Neural cell (in vitro differentiated cells): ENCODE measurements around the gene ABHD12B. TPM values are rescaled to one million over a fixed set of nuclear protein-coding genes. Genes with fewer than 3 reads are reported as not detected.

Experiments
- H2AFZ ChIP-seq: fragments of 200-600, 300-800 bp; sonication (generic), shearing (Covaris generic); 2 replicates; pipeline ENCODE4 v1.6.0; 2014; ENCODE audit warnings: low read depth, mild to moderate bottlenecking, antibody characterized with exemption, low read length, moderate library complexity
- H3F3A ChIP-seq: fragments of 200-600 bp; shearing (Covaris generic); 2 replicates; pipeline ENCODE4 v1.6.1; 2016; ENCODE audit warnings: mild to moderate bottlenecking, moderate library complexity, mixed read lengths, antibody characterized with exemption, low read length; ENCODE audit not compliant: insufficient read depth, poor library complexity, severe bottlenecking
- H3K27ac ChIP-seq: fragments of 200-600, 300-800 bp; sonication (generic), shearing (Covaris generic); 2 replicates; pipeline ENCODE4 v1.5.1; 2014; ENCODE audit warnings: mild to moderate bottlenecking, low read length, moderate library complexity
- H3K27me3 ChIP-seq: fragments of 300-800, 200-600 bp; sonication (generic), shearing (Covaris generic); 2 replicates; pipeline ENCODE4 v1.6.0; 2014; ENCODE audit warnings: mild to moderate bottlenecking, low read depth, low read length, moderate library complexity; ENCODE audit not compliant: insufficient read depth
- H3K36me3 ChIP-seq: fragments of 300-800, 200-600 bp; sonication (generic), shearing (Covaris generic); 2 replicates; pipeline ENCODE4 v1.5.1; 2014; ENCODE audit warnings: mild to moderate bottlenecking, antibody characterized with exemption, low read length, moderate library complexity; ENCODE audit not compliant: insufficient read depth
- H3K4me2 ChIP-seq: fragments of 300-800, 200-600 bp; sonication (generic), shearing (Covaris generic); 2 replicates; pipeline ENCODE4 v1.6.0; 2014; ENCODE audit warnings: mild to moderate bottlenecking, low read length
- H3K4me3 ChIP-seq: fragments of 300-800, 200-600 bp; sonication (generic), shearing (Covaris generic); 2 replicates; pipeline ENCODE4 v1.5.1; 2014; ENCODE audit warnings: mild to moderate bottlenecking, low read length, moderate library complexity
- H3K79me2 ChIP-seq: fragments of 200-600 bp; shearing (Covaris generic); replicated peaks from 2 replicates; pipeline ENCODE4 v1.6.0; 2014; ENCODE audit warnings: mild to moderate bottlenecking, low read length, moderate library complexity; ENCODE audit not compliant: insufficient read depth
- H3K9ac ChIP-seq: fragments of 300-800, 200-600 bp; sonication (generic), shearing (Covaris generic); 2 replicates; pipeline ENCODE4 v1.6.1; 2016; ENCODE audit warnings: mild to moderate bottlenecking, low read length, mixed read lengths
- H3K9me2 ChIP-seq: fragments of 200-600 bp; shearing (Covaris generic); 2 replicates; pipeline ENCODE4 v1.6.1; 2016; ENCODE audit warnings: mild to moderate bottlenecking, low read length, mixed read lengths; ENCODE audit not compliant: insufficient read depth
- H3K9me3 ChIP-seq: fragments of 200-600, 300-800 bp; sonication (generic), shearing (Covaris generic); 2 replicates; pipeline ENCODE4 v1.6.1; 2016; ENCODE audit warnings: mild to moderate bottlenecking, mixed run types, low read length, moderate library complexity, mixed read lengths
- H4K20me1 ChIP-seq: fragments of 200-600 bp; shearing (Covaris generic); 2 replicates; pipeline ENCODE4 v1.6.1; 2016; ENCODE audit warnings: mild to moderate bottlenecking, mixed run types; ENCODE audit not compliant: insufficient read depth
- CTCF ChIP-seq: fragments of 450-650 bp; IDR thresholded peaks from 2 replicates; pipeline ENCODE4 v1.5.1; 2014; ENCODE audit warnings: antibody characterized with exemption, mild to moderate bottlenecking, moderate library complexity; ENCODE audit not compliant: poor library complexity, severe bottlenecking
- EP300 ChIP-seq: fragments of 450-650 bp; conservative IDR thresholded peaks from 2 replicates; pipeline ENCODE4 v1.6.1; 2014; ENCODE audit warnings: antibody characterized with exemption, mild to moderate bottlenecking, moderate library complexity; ENCODE audit not compliant: poor library complexity, severe bottlenecking
- EZH2 ChIP-seq: fragments of 200-600, 300-800 bp; shearing (Covaris generic), sonication (generic); IDR thresholded peaks from 2 replicates; pipeline ENCODE4 v1.6.1; 2014; ENCODE audit warnings: antibody characterized with exemption, low read length, borderline replicate concordance, mild to moderate bottlenecking; ENCODE audit not compliant: insufficient read depth, poor library complexity, severe bottlenecking
- MXI1 ChIP-seq: fragments of 450-650 bp; conservative IDR thresholded peaks from 2 replicates; pipeline ENCODE4 v1.6.1; 2014; ENCODE audit warnings: antibody characterized with exemption, mild to moderate bottlenecking; ENCODE audit not compliant: poor library complexity, severe bottlenecking
- POLR2AphosphoS5 ChIP-seq: IDR thresholded peaks from 2 replicates; pipeline ENCODE4 v1.6.1; 2012
- RAD21 ChIP-seq: fragments of 450-650 bp; conservative IDR thresholded peaks from 2 replicates; pipeline ENCODE4 v1.6.1; 2014; ENCODE audit warnings: antibody characterized with exemption, mild to moderate bottlenecking, moderate library complexity
- REST ChIP-seq: IDR thresholded peaks from 2 replicates; pipeline ENCODE4 v1.6.1; 2012; ENCODE audit warnings: borderline replicate concordance
- SMC3 ChIP-seq: fragments of 450-650 bp; conservative IDR thresholded peaks from 2 replicates; pipeline ENCODE4 v1.6.1; 2014; ENCODE audit warnings: antibody characterized with exemption, mild to moderate bottlenecking, moderate library complexity; ENCODE audit not compliant: poor library complexity
- TAF1 ChIP-seq: IDR thresholded peaks from 2 replicates; pipeline ENCODE4 v1.6.1; 2012; ENCODE audit warnings: low read depth
- polyA plus RNA-seq: library from polyadenylated mRNA; depleted of rRNA; stranded (reverse); fragments of >200 nt; gene quantifications from 2 replicates; pipeline ENCODE4 v1.2.3, GENCODE V29; 2014

ABHD12B gene
- polyA plus RNA-seq, 1 donor from 2014 or later: not detected

GRCh38 chr14:50897658-50898175 lies 25.9 kb downstream of the ABHD12B start:
- no peaks in the 10 kb centered on the region for H3F3A ChIP-seq
- H3K4me3 ChIP-seq: no peak overlapping the region
- H3K36me3 ChIP-seq: no peaks in the 10 kb centered on the region
- no peaks in the 10 kb centered on the region for H3K9me2 ChIP-seq
- no peak overlapping the region for H3K4me2 ChIP-seq
- H3K9me3 ChIP-seq: no peaks in the 10 kb centered on the region
- no peak overlapping the region for H2AFZ ChIP-seq
- TF ChIP-seq EZH2 (no peak), EP300 (no peak), POLR2AphosphoS5 (no peak), RAD21 (no peak), CTCF (no peak), MXI1 (no peak), REST (no peak), TAF1 (no peak), SMC3 (no peak)
- no peaks in the 10 kb centered on the region for H3K27me3 ChIP-seq
- H4K20me1 ChIP-seq: no peaks in the 10 kb centered on the region
- no peak overlapping the region for H3K27ac ChIP-seq
- H3K9ac ChIP-seq: no peak overlapping the region
- H3K79me2 ChIP-seq: no peaks in the 10 kb centered on the region

GRCh38 chr14:50901361-50901760 lies 29.5 kb downstream of the ABHD12B start:
- no peak overlapping the region for H3K4me2 ChIP-seq
- TF ChIP-seq POLR2AphosphoS5 (no peak), RAD21 (no peak), REST (no peak), TAF1 (no peak), MXI1 (no peak), CTCF (no peak), SMC3 (no peak), EP300 (no peak), EZH2 (no peak)
- no peaks in the 10 kb centered on the region for H3K9me3 ChIP-seq
- H4K20me1 ChIP-seq: no peaks in the 10 kb centered on the region
- H3K27ac ChIP-seq: no peak overlapping the region
- no peaks in the 10 kb centered on the region for H3K27me3 ChIP-seq
- H3K4me3 ChIP-seq: no peak overlapping the region
- H3K36me3 ChIP-seq: no peaks in the 10 kb centered on the region
- H2AFZ ChIP-seq: no peak overlapping the region
- H3F3A ChIP-seq: no peaks in the 10 kb centered on the region
- H3K79me2 ChIP-seq: no peaks in the 10 kb centered on the region
- no peaks in the 10 kb centered on the region for H3K9me2 ChIP-seq
- no peak overlapping the region for H3K9ac ChIP-seq
